Astrocyte of the cerebellum (primary cell): ENCODE measurements around the gene MICAL3.

Source experiments
- DNase-seq: peaks from one replicate; pipeline ENCODE4 v3.0.0-alpha.2; 2011; ENCODE audit warnings: low read depth
- H3K4me3 ChIP-seq: 2 replicates; pipeline ENCODE4 v1.5.1; 2011; ENCODE audit warnings: mild to moderate bottlenecking, low read depth, low read length, moderate library complexity
- in situ Hi-C: cut with HindIII; loops from 2 replicates; pipeline ENCODE4 v1.10.0; 2017; ENCODE audit warnings: low sequenced_read_pairs
- TF ChIP-seq, protein P1 (sequence below): IDR thresholded peaks from 2 replicates; pipeline ENCODE4 v1.5.1; 2012; ENCODE audit warnings: low read length, low read depth, moderate library complexity, mild to moderate bottlenecking; ENCODE audit errors: missing control alignments

Gene MICAL3

DNA sequence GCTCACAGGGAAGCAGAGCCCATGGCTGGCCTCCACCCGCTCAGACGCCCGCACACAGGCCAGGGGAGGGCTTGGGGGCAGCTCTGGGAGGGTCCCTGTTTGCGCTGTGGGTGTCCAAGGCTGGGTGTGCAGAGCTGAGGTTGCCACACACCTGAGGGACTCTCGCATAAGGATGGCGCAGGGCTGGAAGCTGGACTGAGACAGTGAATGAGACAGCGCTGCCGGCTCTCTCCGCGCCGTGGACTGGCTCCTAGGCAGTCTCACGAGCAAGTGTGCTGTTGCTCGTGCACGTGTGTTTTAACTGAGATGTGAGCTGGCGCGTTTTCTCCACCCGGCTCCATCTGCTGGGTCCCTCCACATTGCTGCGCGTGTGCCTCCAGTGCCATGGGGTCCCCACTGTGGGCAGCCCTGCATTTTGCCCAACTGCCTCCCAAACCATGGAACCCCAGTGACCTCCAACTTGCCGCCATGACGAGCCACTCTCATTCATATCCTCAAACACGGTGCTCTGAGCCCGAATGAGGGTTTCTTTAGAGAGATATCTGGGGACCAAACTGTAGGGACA lies 245.9 kb downstream of the MICAL3 start:
- TF ChIP-seq, protein P1, sequence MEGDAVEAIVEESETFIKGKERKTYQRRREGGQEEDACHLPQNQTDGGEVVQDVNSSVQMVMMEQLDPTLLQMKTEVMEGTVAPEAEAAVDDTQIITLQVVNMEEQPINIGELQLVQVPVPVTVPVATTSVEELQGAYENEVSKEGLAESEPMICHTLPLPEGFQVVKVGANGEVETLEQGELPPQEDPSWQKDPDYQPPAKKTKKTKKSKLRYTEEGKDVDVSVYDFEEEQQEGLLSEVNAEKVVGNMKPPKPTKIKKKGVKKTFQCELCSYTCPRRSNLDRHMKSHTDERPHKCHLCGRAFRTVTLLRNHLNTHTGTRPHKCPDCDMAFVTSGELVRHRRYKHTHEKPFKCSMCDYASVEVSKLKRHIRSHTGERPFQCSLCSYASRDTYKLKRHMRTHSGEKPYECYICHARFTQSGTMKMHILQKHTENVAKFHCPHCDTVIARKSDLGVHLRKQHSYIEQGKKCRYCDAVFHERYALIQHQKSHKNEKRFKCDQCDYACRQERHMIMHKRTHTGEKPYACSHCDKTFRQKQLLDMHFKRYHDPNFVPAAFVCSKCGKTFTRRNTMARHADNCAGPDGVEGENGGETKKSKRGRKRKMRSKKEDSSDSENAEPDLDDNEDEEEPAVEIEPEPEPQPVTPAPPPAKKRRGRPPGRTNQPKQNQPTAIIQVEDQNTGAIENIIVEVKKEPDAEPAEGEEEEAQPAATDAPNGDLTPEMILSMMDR: no peak
- no peak for DNase-seq
- in situ Hi-C loops: no loop called here
- no peak overlapping the region for H3K4me3 ChIP-seq

DNA sequence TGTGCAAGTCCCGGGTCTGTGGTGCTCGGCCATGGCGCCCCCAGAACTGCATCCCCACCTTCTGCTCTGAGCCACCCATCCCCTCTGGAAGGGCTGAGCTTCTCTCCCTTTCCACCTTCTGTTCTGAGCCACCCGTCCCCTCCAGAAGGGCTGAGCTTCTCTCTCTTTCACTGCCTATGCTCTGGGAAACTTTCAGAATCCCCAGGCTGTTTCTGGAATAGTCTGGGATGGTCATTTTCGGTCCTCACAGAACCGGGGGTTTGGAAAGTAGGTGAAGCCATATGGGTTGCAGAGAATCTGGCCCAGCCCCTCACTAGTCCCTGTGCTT lies 246.7 kb downstream of the MICAL3 start:
- TF ChIP-seq, protein P1: no peak
- DNase-seq: no peak
- no peak overlapping the region for H3K4me3 ChIP-seq
- in situ Hi-C loops: no loop called here

DNA sequence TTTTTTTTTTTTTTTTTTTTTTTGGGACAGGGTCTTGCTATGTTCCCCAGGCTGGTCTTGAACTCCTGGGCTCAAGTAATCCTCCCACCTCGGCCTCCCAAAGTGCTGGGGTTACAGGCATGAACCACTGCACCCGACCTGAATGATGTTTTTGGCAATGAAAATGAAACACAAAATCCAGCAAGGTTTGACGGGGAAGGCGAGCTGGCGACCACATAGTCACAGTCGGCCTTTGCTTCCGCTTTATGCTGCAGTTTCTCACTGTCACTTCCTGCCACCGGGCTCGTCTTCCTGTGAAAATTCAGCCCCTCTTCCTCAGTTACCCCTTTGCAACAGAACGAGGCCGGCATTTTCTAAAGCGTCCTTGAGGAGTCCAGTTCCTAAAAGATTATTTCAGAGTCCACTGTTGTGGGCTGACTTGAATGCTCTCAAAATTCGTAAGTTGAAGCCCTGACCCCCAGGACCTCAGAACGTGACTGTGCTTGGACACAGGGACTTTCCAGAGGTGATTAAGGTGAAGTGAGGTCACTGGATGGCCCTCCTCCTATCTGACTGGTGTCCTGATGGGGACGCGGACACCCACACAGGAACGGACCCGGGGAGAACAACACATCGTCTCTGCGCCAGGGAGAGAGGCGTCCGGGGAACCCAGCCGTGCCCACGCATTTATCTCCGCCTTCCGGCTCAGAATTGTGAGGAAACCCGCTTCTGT lies 247.2 kb downstream of the MICAL3 start:
- in situ Hi-C loops: no loop called here
- DNase-seq: no peak
- TF ChIP-seq, protein P1: no peak
- no peak overlapping the region for H3K4me3 ChIP-seq

DNA sequence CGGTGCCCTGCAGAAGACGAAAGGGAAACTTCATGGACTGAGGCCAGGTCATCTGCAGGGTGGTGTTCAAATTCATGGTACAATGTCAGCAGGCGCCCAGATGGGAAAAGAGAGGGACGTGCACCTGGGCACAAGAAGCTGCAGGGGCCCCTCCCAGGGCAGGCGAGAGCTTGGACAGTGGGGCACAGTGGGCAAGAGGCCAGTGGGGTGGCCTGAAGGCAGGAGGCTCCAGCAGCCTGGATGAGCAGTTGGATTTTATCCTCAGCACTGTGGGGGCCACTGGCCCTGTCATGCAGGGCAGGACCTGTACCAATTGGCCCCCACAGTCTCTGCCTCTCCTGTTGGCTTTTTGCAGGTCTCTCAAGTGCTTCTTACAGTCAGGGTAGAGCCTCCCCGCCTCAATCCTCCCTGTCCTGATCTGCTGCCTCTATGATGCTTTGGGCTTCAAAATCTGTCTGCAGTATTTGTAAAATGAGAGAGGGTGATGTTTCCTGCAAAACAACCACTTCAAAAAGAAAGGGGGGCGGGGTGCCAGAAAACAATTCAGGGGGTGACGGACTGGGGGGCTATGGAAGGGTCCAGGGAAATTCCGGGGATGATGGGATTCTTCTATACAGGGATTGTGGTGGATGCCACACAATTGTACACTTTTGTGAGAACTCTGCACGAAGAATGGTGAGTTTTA lies 248.4 kb downstream of the MICAL3 start:
- H3K4me3 ChIP-seq: no peak overlapping the region
- TF ChIP-seq, protein P1: no peak
- no peak for DNase-seq
- in situ Hi-C loops: no loop called here

DNA sequence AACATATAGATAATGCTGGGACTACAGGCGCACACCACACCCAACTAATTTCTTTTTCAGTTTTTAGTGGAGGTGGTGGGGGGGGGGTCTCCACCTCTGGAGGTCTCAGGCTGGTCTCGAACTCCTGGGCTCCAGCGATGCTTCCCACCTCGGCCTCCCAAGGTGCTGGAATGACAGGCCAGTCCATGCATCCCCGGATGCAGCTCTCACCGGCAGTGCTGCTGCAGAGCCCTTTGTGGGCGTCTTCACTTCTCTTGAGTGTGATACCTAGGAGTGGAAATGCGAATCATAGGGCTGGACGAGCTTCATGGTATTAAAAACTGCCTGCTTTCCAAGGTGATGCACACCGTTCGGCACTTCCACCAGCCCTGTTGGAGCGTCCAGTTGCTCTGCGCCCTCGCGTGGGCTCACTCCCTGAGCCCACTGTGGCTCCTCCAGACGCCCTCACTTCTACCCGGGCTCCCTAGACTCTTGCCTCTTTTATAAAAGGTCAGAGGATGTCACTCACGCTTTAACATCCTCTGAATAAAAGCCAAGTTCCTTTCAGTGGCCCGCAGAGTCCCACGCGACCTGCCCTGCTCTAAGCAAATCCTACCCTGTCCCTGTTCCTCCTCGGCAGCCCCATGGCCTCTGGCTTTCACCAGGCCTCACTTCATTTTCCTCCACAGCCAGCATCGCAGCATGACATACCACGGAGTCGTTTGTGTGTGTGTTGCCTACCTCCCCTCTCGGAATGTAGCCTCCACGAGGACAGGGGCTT lies 249.3 kb downstream of the MICAL3 start:
- H3K4me3 ChIP-seq: no peak overlapping the region
- in situ Hi-C loops: no loop called here
- TF ChIP-seq, protein P1: no peak
- DNase-seq: no peak

DNA sequence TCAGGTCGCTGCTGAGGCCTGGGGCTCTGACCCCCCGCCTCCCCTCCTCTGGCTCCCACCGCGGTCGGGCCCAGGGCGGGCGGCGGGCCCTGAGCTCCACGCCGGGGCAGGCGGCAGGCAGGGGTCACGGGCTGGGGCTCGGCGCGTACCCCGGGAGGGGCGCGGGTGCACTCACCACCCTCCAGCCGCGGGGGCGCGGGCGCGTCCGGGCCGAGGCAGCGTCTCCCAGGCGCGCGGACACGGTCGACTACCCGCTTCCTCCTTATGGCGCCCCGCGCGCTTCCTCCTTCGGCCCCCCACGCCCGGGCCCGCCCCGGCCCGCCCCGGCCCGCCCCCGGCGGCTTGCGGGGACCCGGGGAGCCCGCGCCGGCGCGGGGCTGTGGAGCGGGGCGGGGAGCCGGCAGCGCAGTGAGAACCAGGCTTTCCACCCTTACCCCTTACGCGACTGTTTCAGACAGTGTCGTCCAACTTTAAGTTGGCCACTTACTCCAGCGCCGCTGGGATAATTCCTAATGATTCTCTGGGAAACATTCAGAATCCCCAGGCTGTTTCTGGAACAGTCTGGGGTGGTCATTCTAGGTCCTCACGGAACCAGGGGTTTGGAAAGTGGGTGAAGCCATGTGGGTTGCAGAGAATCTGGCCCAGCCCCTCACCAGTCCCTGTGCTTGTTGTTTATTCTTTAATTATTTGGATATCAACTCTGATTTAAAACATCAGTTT lies 250.0 kb downstream of the MICAL3 start, which contains the start of gene BID:
TSS of gene BID (minus strand) at position 264 of the 720 bp plus-strand sequence. CDS start 24,353 bp downstream, outside the sequence.
- DNase-seq: no peak
- H3K4me3 ChIP-seq: peak within 1 kb of the TSS; percentile 55
- in situ Hi-C loops: no loop called here
- TF ChIP-seq, protein P1: no peak
